Activated CD4-positive, alpha-beta T cell treated with anti-CD3 and anti-CD28 coated beads, Interleukin-2, amount 10 ng/mL, durations not matched to agents 7 days and 5 days (primary cell): ENCODE measurements around the gene PCDHB3. TPM values are rescaled to one million over a fixed set of nuclear protein-coding genes. Genes with fewer than 3 reads are reported as not detected.
"Not testable (repeated sequence)": the region's sequence is repeated elsewhere in the genome, so short reads cannot be mapped to it uniquely, and the experiment has no call there.

Source experiments
- CTCF ChIA-PET: fragments of 350-600 bp; sonication (Branson Sonifier 250); formaldehyde crosslinking; loops from one replicate; lab custom pipeline; 2021; ENCODE audit warnings: antibody characterized with exemption; lab: Charles Lee
- POLR2A ChIA-PET: fragments of 350-600 bp; sonication (Branson Sonifier 250); formaldehyde crosslinking; loops from one replicate; lab custom pipeline; 2021; ENCODE audit warnings: antibody characterized with exemption; lab: Charles Lee
- DNase-seq: peaks from one replicate; pipeline ENCODE4 v3.0.0-alpha.2; 2020
- H3K27ac Mint-ChIP-seq: one replicate; pipeline ENCODE4 v1.8.0; 2021; ENCODE audit warnings: mild to moderate bottlenecking, moderate library complexity, mixed read lengths
- H3K27me3 Mint-ChIP-seq: one replicate; pipeline ENCODE4 v1.8.0; 2021; ENCODE audit warnings: mixed read lengths
- H3K36me3 Mint-ChIP-seq: one replicate; pipeline ENCODE4 v1.8.0; 2021; ENCODE audit warnings: low read depth, mixed read lengths
- H3K4me1 Mint-ChIP-seq: one replicate; pipeline ENCODE4 v1.8.0; 2021; ENCODE audit warnings: mixed read lengths
- H3K4me3 Mint-ChIP-seq: one replicate; pipeline ENCODE4 v1.8.0; 2021; ENCODE audit warnings: mild to moderate bottlenecking, moderate library complexity, mixed read lengths
- H3K9me3 Mint-ChIP-seq: one replicate; pipeline ENCODE4 v1.8.0; 2021; ENCODE audit warnings: mixed read lengths
- total RNA-seq, 2 experiments: library from RNA; stranded (reverse); gene quantifications; one replicate each; pipeline ENCODE4 v1.2.3, GENCODE V29; 2021

Gene PCDHB3
- not detected for total RNA-seq

- H3K9me3 Mint-ChIP-seq = peaks cover 22% of the 10 kb centered on the region
- H3K4me1 Mint-ChIP-seq = no peaks in the 10 kb centered on the region
- H3K27me3 Mint-ChIP-seq = peaks cover 9% of the 10 kb centered on the region
- ChIA-PET POLR2A (no interaction called here), CTCF (no interaction called here)
- H3K27ac Mint-ChIP-seq = no peak within 1 kb of the TSS
- DNase-seq = peak; percentile 25
- peaks cover 2% of the 10 kb centered on the region for H3K36me3 Mint-ChIP-seq
- H3K4me3 Mint-ChIP-seq = no peak within 1 kb of the TSS
These were observed at the start of gene PCDHB3 for GRCh38 chr5:141100243-141100805. TSS of gene PCDHB3 (plus strand) at chr5:141100473. CDS start at chr5:141100650, 177 bp downstream.

GRCh38 chr5:141050622-141051520 is 49.4 kb upstream of the PCDHB3 start, which contains the start of gene PCDHB1:
TSS of gene PCDHB1 (plus strand) at chr5:141051374. CDS start at chr5:141051471, 97 bp downstream.
- CTCF ChIA-PET = interaction anchor here (1.0 kb wide), 1 partner anchor 17 kb away, joined by 3 read pairs; no protein-coding TSS in a partner anchor
- no peak within 1 kb of the TSS for H3K4me3 Mint-ChIP-seq

GRCh38 chr5:141051521-141051866 is 48.8 kb upstream of the PCDHB3 start:
- DNase-seq = no peak
- H3K36me3 Mint-ChIP-seq = no peaks in the 10 kb centered on the region
- H3K27me3 Mint-ChIP-seq = peaks cover 7% of the 10 kb centered on the region
- H3K4me1 Mint-ChIP-seq = peaks cover 2% of the 10 kb centered on the region
- no peak overlapping the region for H3K27ac Mint-ChIP-seq
- POLR2A ChIA-PET = no interaction called here
- H3K4me3 Mint-ChIP-seq = no peak overlapping the region
- CTCF ChIA-PET = no interaction called here
- H3K9me3 Mint-ChIP-seq = peaks cover 10% of the 10 kb centered on the region

More at GRCh38 chr5:141050622-141051520, 49.4 kb upstream of the PCDHB3 start, which contains the start of gene PCDHB1:
- POLR2A ChIA-PET = no interaction called here
- Mint-ChIP-seq H3K36me3 (no peaks in the 10 kb centered on the region), H3K27ac (no peak within 1 kb of the TSS), H3K9me3 (peaks cover 10% of the 10 kb centered on the region), H3K27me3 (peaks cover 7% of the 10 kb centered on the region), H3K4me1 (peaks cover 2% of the 10 kb centered on the region)
- DNase-seq = no peak

- peaks cover 2% of the 10 kb centered on the region for H3K9me3 Mint-ChIP-seq
- peaks cover 2% of the 10 kb centered on the region for H3K27me3 Mint-ChIP-seq
- no peak for DNase-seq
- H3K4me1 Mint-ChIP-seq = no peaks in the 10 kb centered on the region
- no peak overlapping the region for H3K27ac Mint-ChIP-seq
- CTCF ChIA-PET = interaction anchor here (0.7 kb wide), 1 partner anchor 838 kb away, joined by 3 read pairs; no protein-coding TSS in a partner anchor
- POLR2A ChIA-PET = no interaction called here
- H3K4me3 Mint-ChIP-seq = no peak overlapping the region
- no peaks in the 10 kb centered on the region for H3K36me3 Mint-ChIP-seq
These were observed 22.4 kb upstream of the PCDHB3 start for GRCh38 chr5:141077826-141078225.

- H3K27ac Mint-ChIP-seq = no peak overlapping the region
- H3K4me1 Mint-ChIP-seq = peaks cover 2% of the 10 kb centered on the region
- no peaks in the 10 kb centered on the region for H3K36me3 Mint-ChIP-seq
- no peaks in the 10 kb centered on the region for H3K27me3 Mint-ChIP-seq
- no peak overlapping the region for H3K4me3 Mint-ChIP-seq
- ChIA-PET POLR2A (no interaction called here), CTCF (no interaction called here)
- no peaks in the 10 kb centered on the region for H3K9me3 Mint-ChIP-seq
- DNase-seq = no peak
These were observed 18.0 kb upstream of the PCDHB3 start for GRCh38 chr5:141082228-141082627.

- ChIA-PET CTCF (no interaction called here), POLR2A (no interaction called here)
- no peaks in the 10 kb centered on the region for H3K9me3 Mint-ChIP-seq
- peak; percentile 32 for DNase-seq
- peaks cover 2% of the 10 kb centered on the region for H3K4me1 Mint-ChIP-seq
- no peak overlapping the region for H3K27ac Mint-ChIP-seq
- peak overlapping the region; percentile 62 for H3K4me3 Mint-ChIP-seq
- no peaks in the 10 kb centered on the region for H3K36me3 Mint-ChIP-seq
- no peaks in the 10 kb centered on the region for H3K27me3 Mint-ChIP-seq
These were observed 15.7 kb upstream of the PCDHB3 start for GRCh38 chr5:141084487-141084989.

- Mint-ChIP-seq H3K4me3 (no peak within 1 kb of the TSS), H3K36me3 (peaks cover 2% of the 10 kb centered on the region), H3K9me3 (peaks cover 12% of the 10 kb centered on the region), H3K27ac (no peak within 1 kb of the TSS), H3K27me3 (peaks cover 14% of the 10 kb centered on the region), H3K4me1 (no peaks in the 10 kb centered on the region)
- POLR2A ChIA-PET = no interaction called here
- DNase-seq = no peak
- CTCF ChIA-PET = no interaction called here
These were observed 5.6 kb upstream of the PCDHB3 start, which contains the start of gene PCDHB2 for GRCh38 chr5:141094481-141095262. TSS of gene PCDHB2 (plus strand) at chr5:141094615. CDS start at chr5:141094791, 176 bp downstream.

- H3K9me3 Mint-ChIP-seq = peaks cover 14% of the 10 kb centered on the region
- POLR2A ChIA-PET = no interaction called here
- H3K27ac Mint-ChIP-seq = no peak overlapping the region
- H3K4me3 Mint-ChIP-seq = no peak overlapping the region
- DNase-seq = no peak
- peaks cover 2% of the 10 kb centered on the region for H3K36me3 Mint-ChIP-seq
- CTCF ChIA-PET = no interaction called here
- peaks cover 14% of the 10 kb centered on the region for H3K27me3 Mint-ChIP-seq
- H3K4me1 Mint-ChIP-seq = no peaks in the 10 kb centered on the region
These were observed 5.0 kb upstream of the PCDHB3 start for GRCh38 chr5:141095263-141095641.

GRCh38 chr5:141096181-141096580 is 4.1 kb upstream of the PCDHB3 start:
- CTCF ChIA-PET, H3K4me3 Mint-ChIP-seq, H3K4me1 Mint-ChIP-seq, H3K27ac Mint-ChIP-seq, H3K36me3 Mint-ChIP-seq, POLR2A ChIA-PET, DNase-seq: not testable (repeated sequence)
- peaks cover 16% of the 10 kb centered on the region for H3K27me3 Mint-ChIP-seq
- H3K9me3 Mint-ChIP-seq = peaks cover 21% of the 10 kb centered on the region

- H3K4me1 Mint-ChIP-seq, DNase-seq, H3K4me3 Mint-ChIP-seq, H3K36me3 Mint-ChIP-seq, CTCF ChIA-PET, POLR2A ChIA-PET, H3K27ac Mint-ChIP-seq: not testable (repeated sequence)
- Mint-ChIP-seq H3K27me3 (peaks cover 19% of the 10 kb centered on the region), H3K9me3 (peaks cover 21% of the 10 kb centered on the region)
These were observed 3.7 kb upstream of the PCDHB3 start for GRCh38 chr5:141096586-141096985.

GRCh38 chr5:141101059-141101458 is 786 bp downstream of the PCDHB3 start:
- H3K27me3 Mint-ChIP-seq = peaks cover 9% of the 10 kb centered on the region
- CTCF ChIA-PET = no interaction called here
- POLR2A ChIA-PET = no interaction called here
- H3K4me1 Mint-ChIP-seq = no peaks in the 10 kb centered on the region
- H3K9me3 Mint-ChIP-seq = peaks cover 18% of the 10 kb centered on the region
- H3K27ac Mint-ChIP-seq = no peak overlapping the region
- no peak for DNase-seq
- no peak overlapping the region for H3K4me3 Mint-ChIP-seq
- H3K36me3 Mint-ChIP-seq = no peaks in the 10 kb centered on the region

GRCh38 chr5:141102070-141102469 is 1.8 kb downstream of the PCDHB3 start:
- H3K27ac Mint-ChIP-seq, H3K36me3 Mint-ChIP-seq, DNase-seq, H3K27me3 Mint-ChIP-seq, H3K4me3 Mint-ChIP-seq, H3K4me1 Mint-ChIP-seq, CTCF ChIA-PET, POLR2A ChIA-PET: not testable (repeated sequence)
- H3K9me3 Mint-ChIP-seq = peaks cover 19% of the 10 kb centered on the region
